Cardiac fibroblast (primary cell): ENCODE data around the gene TOB1.

Experiments
- DNase-seq, 2 donors: peaks; one replicate each; pipeline versions ENCODE4 v3.0.0 to v3.0.0-alpha.2; 2010; ENCODE audit warnings: low read depth in 2 of 2
- H3K4me3 ChIP-seq, 2 donors: replicated peaks in 1 of 2; 1 replicate in 1 of 2; 2 replicates in 1 of 2; pipeline ENCODE4 v1.5.1; 2011; ENCODE audit warnings: low read depth in 2 of 2, low read length in 2 of 2, mild to moderate bottlenecking in 2 of 2, moderate library complexity in 1 of 2
- CTCF ChIP-seq: IDR thresholded peaks from one replicate; pipeline ENCODE4 v1.5.1; 2011; ENCODE audit warnings: low read depth, mild to moderate bottlenecking, low read length, inconsistent platforms

Gene TOB1

DNA sequence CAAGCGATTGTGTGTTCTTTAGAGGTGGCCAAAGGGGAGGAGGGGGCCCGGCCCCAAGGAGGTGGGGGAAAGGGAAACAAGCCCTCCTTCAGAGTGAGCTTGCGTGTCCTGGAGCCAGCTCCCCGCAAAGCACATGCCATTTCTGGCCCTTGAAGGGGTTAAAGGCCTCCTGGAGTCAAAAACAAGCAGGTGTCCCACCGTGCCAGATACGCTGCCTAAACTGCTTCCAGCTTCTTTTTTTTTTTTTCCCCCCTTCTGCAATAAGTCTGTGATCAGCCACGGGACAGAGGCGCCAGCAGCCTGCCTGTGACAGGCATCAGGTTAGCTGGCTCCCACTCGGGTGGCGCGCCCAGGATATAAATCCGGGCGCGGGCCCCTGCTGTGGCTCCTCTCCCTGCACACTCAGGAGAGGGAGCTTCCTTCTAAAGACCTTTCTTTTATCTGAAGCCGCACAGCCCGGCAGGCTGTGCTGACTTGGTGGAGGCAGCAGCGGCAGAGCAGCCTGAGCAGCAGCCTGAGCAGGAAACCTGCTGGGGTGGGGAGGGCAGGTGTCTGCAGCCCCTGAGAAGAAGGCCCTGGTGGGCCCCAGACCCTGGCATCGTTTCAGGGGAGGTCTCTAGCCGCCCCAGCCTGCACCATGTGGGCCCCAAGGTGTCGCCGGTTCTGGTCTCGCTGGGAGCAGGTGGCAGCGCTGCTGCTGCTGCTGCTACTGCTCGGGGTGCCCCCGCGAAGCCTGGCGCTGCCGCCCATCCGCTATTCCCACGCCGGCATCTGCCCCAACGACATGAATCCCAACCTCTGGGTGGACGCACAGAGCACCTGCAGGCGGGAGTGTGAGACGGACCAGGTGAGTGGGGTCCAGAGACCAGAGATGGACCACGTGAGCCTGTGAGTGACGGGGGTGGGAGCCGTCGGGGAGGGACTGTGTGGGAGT lies 30.6 kb downstream of the TOB1 start, which contains the start of gene WFIKKN2:
TSS of gene WFIKKN2 (plus strand) at position 286 of the 934 bp plus-strand sequence. CDS start at position 638, 352 bp downstream.
- no peak for DNase-seq
- no peak for TF ChIP-seq CTCF
- H3K4me3 ChIP-seq, result peak within 1 kb of the TSS in 1 of 2 donors; percentile 24

DNA sequence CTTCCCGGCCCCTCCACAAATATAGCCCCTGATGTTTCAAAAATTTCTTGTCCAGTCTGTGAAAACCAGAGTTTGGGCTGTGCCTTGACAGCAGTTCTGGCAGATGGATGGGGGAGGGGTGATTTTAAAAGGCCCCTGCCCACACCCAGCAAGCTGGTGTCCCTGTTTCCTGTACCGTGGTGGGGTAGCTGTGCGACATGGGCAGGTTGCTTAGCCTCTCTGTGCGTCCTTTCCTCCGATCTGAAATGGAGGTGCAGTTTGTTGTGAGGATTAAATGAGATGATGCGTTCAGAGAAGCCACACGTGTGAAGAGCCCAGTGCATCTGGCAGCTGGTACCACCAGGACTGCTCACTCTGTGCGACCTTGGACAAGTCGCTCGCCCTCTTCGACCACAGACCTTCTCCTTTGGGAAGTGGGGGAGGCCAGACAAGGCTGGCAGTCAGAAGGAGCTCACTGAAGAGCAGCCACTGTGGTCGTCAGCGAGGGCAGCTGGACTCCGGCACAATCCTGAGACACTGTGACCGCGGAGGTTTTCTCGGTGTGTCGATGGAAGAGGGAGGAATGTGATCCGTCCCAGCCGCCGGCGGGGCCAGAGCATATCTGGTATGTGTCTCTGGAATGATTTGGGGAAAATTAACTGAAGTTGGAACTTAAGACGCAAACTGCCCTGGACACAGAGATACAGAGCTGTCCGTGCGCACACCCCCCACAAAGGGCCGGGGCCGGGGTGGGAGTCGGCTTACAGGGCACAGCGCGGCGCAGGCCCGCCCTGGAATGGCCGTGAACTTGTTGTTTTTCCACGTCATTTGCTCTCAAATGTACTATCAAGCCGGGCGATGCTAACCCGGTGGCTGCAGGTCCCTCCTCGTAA lies 31.5 kb downstream of the TOB1 start:
- DNase-seq, result peak; percentile 37 to 51
- H3K4me3 ChIP-seq, result peak overlapping the region in 1 of 2 donors; percentile 24
- TF ChIP-seq CTCF, result no peak

GRCh38 chr17:50833510-50834428 lies 32.4 kb downstream of the TOB1 start:
- no peak overlapping the region for H3K4me3 ChIP-seq
- no peak for DNase-seq
- no peak for TF ChIP-seq CTCF

DNA sequence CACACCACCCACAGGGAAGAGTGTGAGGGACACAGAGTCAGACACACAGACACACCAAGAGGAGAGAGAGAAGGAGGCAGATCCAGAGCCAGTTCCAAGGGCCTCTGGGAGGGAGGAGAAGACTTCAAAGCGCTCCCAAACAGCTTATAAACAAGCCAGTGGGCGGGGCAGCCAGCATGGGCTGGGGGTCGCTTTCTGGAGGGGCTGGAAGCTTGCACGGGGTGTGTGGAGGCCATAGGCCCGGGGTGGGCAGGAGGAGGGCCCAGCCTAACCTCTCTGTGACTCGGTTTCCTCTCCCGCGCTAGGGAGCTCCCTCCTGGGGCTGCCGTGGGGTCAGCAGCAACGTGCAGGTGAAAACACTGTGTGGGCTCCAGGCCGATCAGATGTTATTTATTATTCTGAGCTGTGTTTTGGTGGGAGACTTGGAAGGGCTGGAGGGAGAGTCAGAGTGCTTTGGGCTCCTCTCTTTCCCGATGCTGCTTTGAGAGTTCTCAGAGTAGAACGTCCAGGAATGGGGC lies 33.2 kb downstream of the TOB1 start:
- no peak for DNase-seq
- no peak for TF ChIP-seq CTCF
- H3K4me3 ChIP-seq, result no peak overlapping the region

- no peak for DNase-seq
- TF ChIP-seq CTCF, result no peak
- H3K4me3 ChIP-seq, result no peak overlapping the region
Measured at GRCh38 chr17:50832267-50832863, 33.8 kb downstream of the TOB1 start.
